Left renal cortex interstitium (tissue), 4 donors: ENCODE data around the gene SNX32. TPM values are rescaled to one million over a fixed set of nuclear protein-coding genes. Genes with fewer than 3 reads are reported as not detected.
A peak's percentile ranks its signal among the peaks of the same experiment; 100 is the strongest.

Source experiments
- DNase-seq, 4 donors: peaks; one replicate each; pipeline ENCODE4 v3.0.0-alpha.2; 2013; ENCODE audit warnings: low read depth in 4 of 4, low spot score in 2 of 4, missing footprints in 1 of 4
- polyA plus RNA-seq, 4 donors: library from polyadenylated mRNA; unstranded; fragments of 120-200 nt; gene quantifications; one replicate each; pipeline ENCODE4 v1.2.1, GENCODE V29; 2013; ENCODE audit not compliant: insufficient read length in 4 of 4

Gene SNX32
- polyA plus RNA-seq, 4 donors, result 1.4 to 4.9 (median 2.5) TPM

DNA sequence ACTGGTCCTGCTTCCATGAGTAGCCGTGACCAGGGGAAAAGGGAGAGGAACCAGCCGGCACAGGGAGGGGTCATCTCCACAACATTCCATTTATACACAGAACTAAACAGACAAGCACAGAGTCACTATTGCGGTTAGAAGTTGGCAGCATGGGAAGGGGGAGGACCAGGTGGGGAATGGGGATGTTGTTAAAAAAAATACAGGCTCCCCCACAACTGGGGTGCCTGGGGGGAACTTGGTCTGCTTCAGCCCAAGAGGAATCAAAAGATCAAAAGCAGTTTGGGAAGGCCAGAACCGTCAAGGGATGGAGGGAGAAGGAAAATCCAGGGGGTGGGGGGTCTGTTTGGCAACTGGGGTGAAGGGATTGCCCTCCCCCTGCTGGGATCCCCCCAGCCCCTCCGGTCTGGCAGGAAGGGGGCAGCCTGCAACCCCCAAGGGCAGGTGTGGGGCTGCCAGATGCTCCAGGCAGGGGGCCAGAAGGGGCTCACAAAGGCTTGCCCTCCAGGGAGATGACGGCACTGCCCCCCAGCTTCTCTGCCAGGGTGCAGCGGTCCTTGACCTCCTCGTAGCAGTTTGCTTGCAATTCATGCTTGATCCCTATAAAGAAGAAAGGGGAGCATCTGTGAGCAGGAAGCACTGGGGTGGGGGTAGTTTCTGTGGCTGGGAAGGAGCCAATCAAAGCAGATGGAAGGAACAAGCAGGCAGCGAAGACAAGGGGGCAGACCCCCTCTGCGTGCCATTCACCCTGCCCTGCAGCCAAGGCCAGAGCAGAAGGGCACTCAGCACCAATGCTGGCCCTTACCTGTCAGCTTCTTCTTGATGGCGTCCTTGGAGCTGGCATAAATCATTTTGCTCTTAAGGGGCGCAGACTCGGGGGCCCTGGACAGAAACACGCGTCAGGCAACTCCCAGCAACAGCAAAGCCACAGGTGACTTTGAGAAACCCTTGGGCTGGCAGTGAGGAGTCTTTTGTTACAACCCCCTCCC lies 21.4 kb downstream of the SNX32 start:
- DNase-seq, result no peak

DNA sequence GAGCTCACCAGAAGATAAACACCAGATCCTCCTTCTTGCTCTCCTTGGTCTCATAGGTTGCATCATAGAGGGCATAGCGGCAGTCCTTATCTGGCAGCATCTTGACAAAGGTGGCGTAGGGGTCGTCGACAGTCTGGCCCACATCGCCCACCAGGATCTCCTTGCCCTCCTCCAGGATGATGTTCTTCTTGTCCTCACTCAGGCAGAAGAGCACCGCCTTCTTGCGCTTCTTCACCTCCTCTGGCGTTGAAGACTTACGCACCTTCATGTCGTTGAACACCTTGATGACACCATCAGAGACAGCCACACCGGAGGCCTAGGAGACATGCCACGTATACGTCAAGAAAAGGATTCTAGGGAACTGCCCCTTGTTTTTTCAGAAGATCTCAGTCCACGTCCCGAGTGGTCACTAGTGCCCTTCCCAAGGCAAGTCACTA lies 22.2 kb downstream of the SNX32 start:
- no peak for DNase-seq

DNA sequence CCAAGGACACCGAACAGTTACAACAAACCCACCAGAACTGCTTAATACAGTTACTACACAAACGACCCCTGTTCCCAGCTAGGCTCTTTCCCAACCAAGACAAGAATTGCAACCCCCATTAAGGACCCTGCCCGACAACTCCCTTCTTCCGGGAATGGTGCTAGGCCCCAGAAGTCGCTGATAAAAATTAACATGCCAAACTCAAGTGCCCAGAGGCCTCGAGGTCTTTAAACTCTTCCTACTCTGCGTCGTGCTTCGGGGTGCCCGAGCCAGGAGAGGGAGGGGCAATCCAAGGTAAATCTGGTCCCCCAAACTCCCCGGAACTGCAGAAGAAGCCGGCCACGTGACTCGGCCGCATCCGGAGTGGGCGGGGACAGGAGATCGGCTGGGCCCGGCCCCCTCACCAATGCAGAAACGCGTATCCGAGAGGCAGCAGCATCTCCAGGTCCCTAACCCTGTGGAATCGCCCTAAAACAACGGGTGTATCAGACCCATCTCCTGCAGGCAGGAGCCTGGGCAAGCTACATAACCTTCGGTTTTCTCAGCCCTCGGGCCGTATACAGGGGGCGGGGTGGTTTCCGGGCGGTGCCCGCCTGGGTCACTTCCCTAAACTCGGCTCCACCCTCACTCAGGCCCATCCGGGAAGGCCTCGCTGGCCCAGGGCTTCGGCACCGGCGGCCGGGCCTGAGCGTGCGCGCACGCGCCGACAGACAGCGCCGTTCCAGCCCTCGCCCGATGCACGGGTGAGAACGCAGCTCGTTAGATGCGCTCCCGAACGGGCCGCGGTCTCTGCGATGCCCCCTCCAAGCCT lies 23.1 kb downstream of the SNX32 start:
- DNase-seq, result peak in 1 of 4 donors; percentile 34

DNA sequence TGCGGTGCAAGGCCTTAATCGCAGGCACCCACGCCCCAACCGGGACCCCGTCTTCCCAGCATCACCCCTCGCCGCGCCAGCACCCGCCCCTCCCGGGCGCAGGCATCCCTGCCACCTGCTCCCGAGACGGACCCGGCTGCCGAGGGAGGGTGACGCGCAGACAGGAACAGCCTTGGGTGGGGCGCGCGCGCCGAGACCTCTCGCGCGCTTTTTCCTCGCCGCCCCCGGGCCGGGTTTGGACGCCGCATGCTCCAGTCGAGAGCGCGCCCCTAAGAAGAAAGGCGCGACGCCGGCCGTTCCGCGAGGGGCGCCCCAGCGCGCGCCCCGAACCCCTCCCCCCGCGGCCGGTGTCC lies 23.7 kb downstream of the SNX32 start:
- no peak for DNase-seq

DNA sequence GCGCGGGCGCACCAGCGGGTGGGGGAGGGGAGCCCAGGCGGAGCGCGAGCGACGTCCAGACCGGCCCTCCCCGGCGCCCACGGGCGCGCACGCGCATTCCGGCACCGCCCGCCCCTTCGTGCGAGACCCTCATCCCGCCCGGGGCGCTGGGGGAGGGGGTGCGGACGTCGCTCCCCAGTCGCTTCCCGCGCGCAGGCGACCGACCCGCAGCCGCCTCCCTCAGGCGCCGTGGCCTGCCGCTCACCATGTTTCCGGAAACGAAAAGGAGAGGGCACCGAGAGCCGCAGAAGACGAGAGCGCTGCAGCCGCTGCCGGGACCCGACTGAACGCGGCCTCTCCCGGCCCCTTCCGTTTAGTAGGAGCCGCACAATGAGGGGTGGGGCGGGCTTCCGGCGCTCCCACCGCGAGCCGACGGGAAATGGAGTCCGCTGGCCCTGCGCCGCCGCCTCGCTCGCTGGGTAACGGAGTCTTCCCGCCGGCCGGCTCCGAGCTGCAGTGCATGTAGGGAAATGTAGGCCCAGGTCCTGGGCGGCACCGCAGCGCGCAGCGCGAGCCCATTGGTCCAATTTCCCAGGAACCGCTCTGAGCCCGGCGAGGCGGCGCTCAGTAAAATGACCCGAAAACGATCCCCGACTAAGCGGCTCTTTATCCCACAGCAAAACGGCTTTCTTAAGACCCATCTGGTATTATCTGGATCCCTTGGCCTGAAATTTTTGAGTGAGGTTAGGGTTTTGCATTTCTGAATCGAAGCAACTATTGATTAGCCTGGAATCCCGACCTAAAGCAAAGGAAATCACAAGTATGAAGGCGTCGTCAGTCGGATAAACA lies 24.3 kb downstream of the SNX32 start, which contains the start of gene CFL1:
CFL1 (minus strand) TSS at position 328 of the 828 bp plus-strand sequence; CDS start at position 247, 81 bp downstream.
- peak; percentile 75 to 93 (median 89) for DNase-seq

DNA sequence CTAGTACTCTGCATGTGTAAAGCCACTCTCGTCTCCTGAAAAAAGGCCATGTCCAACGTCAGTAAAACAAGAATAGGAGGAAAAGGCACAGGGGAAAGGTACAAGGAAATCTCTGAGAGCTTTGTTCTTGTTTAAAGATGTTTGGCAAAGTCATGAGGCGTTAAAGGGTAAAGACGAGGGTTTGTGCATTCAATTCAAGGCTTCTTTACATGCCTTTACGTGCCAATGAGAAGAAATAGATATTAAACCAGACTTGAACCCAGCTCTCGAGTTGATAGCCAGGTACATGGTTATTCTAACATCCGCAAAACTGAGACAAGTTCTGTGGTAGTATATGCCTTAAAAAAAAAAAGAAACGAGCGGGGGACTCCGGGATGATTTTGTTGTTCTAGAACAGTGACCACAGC lies 24.9 kb downstream of the SNX32 start:
- DNase-seq, result no peak

DNA sequence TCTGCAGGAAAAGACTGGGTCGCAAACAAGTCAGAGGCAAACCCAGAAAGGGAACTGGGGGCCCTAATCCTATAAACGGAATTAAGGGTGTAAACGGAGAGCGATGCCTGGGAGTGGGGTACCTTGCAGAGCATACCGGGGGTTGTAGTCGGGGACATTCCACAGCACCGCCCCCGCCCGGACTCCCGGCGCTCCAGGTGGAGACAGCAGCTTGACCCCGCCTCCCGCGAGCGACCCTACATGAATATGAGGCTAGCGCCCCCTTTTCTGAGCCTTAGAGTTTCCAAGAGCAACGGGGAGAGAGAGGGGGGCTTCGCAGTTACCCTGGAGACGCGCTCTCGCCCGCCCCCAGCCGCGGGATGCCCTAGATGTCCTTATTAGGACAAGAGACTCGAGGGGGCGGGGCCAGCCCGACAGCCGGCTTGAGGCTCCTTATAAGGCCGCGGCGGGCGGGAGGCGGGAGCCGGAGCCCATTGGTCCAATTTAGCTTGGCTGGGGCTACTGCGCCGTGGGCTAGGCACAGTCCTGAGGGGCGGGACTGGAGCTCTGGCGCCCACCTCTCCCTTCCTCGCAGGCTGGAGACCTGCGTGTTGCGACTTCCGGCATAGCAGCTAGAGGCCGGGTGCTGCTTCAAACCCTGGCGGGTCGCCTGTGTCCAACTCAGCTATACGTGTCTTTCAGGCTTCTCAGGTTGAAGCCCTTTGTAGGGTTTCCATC lies 25.5 kb downstream of the SNX32 start:
- DNase-seq, result peak; percentile 84 to 96 (median 93)

DNA sequence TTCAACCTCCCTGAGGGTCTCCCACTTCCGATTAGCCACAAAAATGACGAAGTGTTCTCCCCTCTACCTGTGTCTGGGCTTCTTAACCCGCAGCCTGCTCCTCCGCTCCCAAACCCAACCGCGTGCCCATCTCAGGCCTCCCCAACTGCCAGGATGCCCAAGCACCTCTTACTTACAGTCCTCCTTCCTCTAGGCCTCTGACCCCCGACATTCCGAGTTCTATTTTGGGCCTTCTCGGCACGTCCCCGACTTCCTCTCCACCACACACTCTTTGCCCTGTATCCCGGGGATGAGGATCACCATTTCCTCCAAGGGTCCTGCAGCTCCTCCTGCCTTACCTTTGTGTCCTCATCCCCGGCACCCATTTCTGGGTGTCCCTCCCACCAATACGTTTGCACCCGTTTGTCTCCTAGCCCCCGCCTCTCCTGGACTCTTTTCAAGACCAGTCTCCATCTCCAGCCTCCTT lies 26.1 kb downstream of the SNX32 start:
- no peak for DNase-seq

DNA sequence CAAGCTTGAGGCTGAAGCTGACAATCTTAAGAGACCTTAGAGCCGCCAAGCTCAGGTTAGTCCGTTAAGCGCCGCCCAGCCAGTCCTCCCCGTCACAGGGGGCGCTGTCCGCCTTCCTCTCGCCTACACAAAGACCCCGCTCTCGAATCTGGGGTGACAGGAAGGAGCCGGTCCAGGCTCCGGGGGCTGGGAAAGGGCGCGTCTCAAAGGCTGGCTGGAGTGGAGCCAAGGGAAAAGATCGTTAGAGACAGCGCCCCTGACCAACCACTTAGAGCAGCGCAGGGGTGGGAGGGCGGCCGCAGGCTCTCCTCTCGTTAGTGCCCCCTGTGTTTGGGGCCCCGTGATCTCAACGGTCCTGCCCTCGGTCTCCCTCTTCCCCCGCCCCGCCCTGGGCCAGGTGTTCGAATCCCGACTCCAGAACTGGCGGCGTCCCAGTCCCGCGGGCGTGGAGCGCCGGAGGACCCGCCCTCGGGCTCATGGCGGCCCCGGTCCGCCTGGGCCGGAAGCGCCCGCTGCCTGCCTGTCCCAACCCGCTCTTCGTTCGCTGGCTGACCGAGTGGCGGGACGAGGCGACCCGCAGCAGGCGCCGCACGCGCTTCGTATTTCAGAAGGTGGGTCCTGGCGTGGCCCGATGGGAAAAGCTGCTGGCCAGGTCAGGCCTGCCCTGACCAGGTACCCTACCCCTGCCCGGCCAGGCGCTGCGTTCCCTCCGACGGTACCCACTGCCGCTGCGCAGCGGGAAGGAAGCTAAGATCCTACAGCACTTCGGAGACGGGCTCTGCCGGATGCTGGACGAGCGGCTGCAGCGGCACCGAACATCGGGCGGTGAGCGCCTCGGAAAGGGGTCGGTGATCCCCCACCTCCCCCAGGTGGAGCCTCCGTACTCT lies 26.8 kb downstream of the SNX32 start, which contains the start of gene MUS81:
MUS81 (plus strand) TSS at position 156 of the 887 bp plus-strand sequence; CDS start at position 477, 321 bp downstream.
- DNase-seq, result peak; percentile 86 to 95 (median 91)

DNA sequence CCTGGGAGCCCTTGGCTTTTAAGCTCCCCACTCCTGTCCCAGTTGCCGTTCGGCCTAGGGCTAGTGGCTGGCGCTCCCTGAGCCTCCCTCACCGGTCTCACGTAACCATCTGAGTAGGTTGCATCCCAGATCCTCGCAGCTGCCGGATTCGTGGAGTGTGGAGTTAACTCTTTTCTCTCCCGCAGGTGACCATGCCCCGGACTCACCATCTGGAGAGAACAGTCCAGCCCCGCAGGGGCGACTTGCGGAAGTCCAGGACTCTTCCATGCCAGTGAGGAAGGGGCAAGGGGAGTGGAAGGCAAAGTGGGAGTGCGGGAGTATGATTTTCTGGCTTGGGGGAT lies 27.4 kb downstream of the SNX32 start:
- DNase-seq, result no peak

DNA sequence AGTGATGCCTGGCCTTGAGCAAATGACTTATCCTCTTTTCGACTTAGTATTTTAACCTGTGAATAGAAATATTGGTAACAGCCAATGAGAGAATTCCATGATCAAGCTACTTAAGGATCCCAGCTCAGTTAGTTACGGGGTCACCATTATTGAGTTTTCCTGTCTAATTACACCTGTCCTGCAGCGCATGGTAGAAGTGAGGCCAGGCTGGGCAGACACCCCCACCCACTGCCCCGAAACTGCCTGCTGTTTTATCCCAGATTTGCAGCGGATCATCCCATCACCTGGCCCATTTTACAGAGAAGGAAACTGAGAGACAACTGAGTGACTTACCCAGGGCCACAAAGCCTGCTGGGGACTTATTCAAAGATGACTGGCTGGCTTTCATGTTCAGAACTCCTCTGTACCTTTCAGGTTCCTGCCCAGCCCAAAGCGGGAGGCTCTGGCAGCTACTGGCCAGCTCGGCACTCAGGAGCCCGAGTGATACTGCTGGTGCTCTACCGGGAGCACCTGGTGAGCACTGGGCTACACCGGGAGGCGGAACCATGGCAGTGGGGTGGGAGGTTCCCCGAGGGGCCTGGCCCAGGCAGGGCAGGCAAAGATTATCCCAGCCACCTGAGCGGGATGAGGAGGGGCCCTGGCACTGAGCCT lies 27.9 kb downstream of the SNX32 start:
- DNase-seq, result no peak

DNA sequence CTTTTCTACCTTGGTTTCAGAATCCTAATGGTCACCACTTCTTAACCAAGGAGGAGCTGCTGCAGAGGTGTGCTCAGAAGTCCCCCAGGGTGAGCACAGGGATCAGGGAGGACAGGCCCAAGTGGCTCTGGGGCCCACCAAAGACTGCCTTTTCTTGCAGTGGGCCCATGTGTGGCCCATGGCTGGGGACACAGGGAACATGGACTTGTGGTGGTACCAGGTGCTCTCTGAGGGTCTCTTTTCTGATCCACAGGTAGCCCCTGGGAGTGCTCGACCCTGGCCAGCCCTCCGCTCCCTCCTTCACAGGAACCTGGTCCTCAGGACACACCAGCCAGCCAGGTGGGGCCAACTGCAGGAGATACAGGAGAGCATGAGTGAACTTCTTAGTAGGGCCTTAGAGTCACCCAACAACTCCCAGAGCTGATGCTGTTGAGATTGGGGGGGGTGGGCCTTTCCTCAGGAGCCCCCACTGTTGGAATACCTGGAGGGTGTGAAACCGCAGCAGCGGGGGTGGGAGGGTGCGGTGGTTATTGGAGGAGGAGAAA lies 28.5 kb downstream of the SNX32 start:
- DNase-seq, result no peak

DNA sequence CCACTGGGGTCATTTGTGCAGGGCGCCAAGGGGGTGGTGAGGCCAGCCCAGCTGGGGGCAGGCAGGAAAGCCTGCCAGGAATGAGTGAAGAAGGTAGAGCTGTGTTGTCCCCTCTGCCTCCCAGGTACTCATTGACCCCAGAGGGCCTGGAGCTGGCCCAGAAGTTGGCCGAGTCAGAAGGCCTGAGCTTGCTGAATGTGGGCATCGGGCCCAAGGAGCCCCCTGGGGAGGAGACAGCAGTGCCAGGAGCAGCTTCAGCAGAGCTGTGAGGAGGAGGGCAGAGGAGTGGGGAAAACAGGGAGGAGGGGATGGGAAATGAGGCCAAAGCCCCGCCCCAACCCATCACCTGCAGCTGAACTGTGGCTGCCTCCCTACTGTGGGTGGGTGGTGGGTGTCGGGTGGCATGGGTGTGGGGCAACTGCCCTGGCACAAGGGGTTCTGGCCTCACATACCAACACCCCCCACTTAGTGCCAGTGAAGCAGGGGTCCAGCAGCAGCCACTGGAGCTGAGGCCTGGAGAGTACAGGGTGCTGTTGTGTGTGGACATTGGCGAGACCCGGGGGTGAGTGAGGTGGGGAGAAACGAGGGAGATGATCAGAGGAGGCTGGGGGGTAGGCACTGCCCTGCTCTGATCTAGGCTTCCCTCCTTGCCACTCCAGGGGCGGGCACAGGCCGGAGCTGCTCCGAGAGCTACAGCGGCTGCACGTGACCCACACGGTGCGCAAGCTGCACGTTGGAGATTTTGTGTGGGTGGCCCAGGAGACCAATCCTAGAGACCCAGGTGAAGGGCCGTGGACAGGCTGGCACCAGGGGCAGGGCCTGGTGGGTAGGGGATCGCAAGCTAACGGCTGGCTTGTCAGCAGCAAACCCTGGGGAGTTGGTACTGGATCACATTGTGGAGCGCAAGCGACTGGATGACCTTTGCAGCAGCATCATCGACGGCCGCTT lies 29.5 kb downstream of the SNX32 start:
- no peak for DNase-seq

DNA sequence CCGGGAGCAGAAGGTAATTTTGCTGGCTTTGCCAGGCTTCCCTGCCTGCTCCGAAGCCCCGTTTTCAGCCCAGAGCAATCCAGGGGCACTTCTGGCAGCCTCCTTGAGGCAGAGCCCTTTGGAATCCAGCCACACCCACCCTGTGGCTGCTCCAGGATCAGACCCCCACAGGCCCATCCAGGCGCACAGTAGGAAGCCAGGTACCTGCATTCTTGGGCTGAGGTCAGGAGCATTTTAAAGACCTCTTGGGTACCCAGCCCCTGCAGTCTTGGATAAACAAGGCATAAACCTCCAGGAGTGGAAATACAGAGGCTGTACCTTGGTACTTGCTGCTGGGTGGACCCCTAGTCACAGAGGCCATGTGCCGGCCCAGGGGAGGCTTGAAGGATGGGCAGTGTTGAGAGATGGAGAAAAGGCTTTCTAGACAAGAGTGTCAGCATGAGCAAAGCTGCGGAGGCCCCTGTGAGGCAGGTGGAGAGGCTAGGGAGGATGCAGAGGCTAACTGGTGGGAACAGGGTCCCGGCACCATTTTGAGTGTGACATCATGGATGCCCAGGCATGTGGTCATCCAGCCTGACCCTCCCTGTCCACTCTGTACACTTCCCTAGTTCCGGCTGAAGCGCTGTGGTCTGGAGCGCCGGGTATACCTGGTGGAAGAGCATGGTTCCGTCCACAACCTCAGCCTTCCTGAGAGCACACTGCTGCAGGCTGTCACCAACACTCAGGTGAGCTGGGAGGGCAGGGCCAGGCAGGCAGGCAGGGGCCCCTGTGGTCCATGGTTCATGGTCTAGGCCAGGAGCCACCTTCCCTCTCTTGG lies 30.3 kb downstream of the SNX32 start:
- no peak for DNase-seq

DNA sequence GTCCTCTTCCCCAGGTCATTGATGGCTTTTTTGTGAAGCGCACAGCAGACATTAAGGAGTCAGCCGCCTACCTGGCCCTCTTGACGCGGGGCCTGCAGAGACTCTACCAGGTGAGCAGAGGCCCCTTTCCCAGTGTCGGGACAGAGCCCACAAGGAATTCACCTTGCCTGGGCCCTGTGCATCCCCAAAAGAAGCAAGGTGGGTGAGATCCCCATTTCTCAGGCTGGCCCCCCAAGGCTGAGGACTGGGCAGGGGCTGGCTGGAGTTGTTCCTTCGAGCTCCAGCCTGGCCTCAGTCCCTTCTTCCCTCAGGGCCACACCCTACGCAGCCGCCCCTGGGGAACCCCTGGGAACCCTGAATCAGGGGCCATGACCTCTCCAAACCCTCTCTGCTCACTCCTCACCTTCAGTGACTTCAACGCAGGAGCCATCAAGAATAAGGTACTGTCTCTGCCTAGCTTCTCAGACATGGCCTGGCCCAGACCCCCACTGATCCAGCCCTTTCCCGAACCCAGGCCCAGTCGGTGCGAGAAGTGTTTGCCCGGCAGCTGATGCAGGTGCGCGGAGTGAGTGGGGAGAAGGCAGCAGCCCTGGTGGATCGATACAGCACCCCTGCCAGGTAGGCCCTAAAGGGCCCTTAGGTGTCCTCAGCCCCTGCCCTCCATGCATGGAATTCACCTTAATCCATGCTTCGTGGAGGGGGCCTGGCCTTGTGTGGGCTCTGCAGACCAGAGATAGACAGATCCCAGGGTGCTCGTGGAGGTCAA lies 31.1 kb downstream of the SNX32 start:
- DNase-seq, result no peak
